Endothelial cell of umbilical vein (primary cell): ENCODE results near the gene ABAT. TPM values are rescaled to one million over a fixed set of nuclear protein-coding genes. Genes with fewer than 3 reads are reported as not detected.

ENCODE experiments used
- BruUV-seq: library from RNA; stranded (reverse); fragments of 400-500 nt; replicated peaks from 2 replicates; lab custom pipeline; 2021; lab: Mats Ljungman, UMichigan
- CTCF ChIA-PET: fragments of 300-600, 350-600 bp; sonication (Branson Sonifier 250); formaldehyde crosslinking; loops from one replicate; lab custom pipeline; 2021; ENCODE audit warnings: antibody characterized with exemption, inconsistent platforms; lab: Charles Lee
- POLR2A ChIA-PET: fragments of 300-600, 350-600 bp; sonication (Branson Sonifier 250); formaldehyde crosslinking; loops from one replicate; lab custom pipeline; 2021; ENCODE audit warnings: antibody characterized with exemption, inconsistent platforms; lab: Charles Lee
- DNase-seq: peaks from one replicate; pipeline ENCODE4 v3.0.0-alpha.2; 2011; ENCODE audit warnings: low read depth, low spot score
- FAIRE-seq: peaks from 2 replicates; lab custom pipeline; 2011; peaks lifted over from hg19 to GRCh38; lab: Jason Lieb, UNC
- H2AFZ ChIP-seq: 2 replicates; pipeline ENCODE4 v1.6.0; 2012; ENCODE audit warnings: low read depth, low read length, control low read depth, inconsistent platforms
- H3K27ac ChIP-seq: 2 replicates; pipeline ENCODE4 v1.5.1; 2011; ENCODE audit warnings: low read depth, mild to moderate bottlenecking, control low read depth, low read length, moderate library complexity; ENCODE audit not compliant: insufficient read depth
- H3K27me3 ChIP-seq, 2 experiments: 2 replicates each; pipeline versions ENCODE4 v1.6.0 to v1.6.1; 2011; ENCODE audit warnings: low read length in 2 of 2, mixed read lengths in 1 of 2; ENCODE audit not compliant: control insufficient read depth in 2 of 2, insufficient read depth in 2 of 2
- H3K36me3 ChIP-seq, 2 experiments: 2 replicates in 1 of 2; 3 replicates in 1 of 2; pipeline ENCODE4 v1.5.1; 2011; ENCODE audit warnings: low read length in 2 of 2, mild to moderate bottlenecking in 1 of 2, moderate library complexity in 1 of 2; ENCODE audit not compliant: control insufficient read depth in 2 of 2, insufficient read depth in 2 of 2; ENCODE audit errors: extremely low read depth in 1 of 2
- H3K4me1 ChIP-seq: 3 replicates; pipeline ENCODE4 v1.5.1; 2011; ENCODE audit warnings: mild to moderate bottlenecking, low read length; ENCODE audit not compliant: control insufficient read depth, insufficient read depth; ENCODE audit errors: extremely low read depth
- H3K4me2 ChIP-seq: 2 replicates; pipeline ENCODE4 v1.6.1; 2011; ENCODE audit warnings: low read length, control low read depth, mixed read lengths; ENCODE audit not compliant: insufficient read depth
- H3K4me3 ChIP-seq, 3 experiments: fragments of 200-600 bp in 1 of 3; sonication (generic), shearing (Covaris generic) in 1 of 3; replicated peaks in 1 of 3; 2 replicates each; pipeline ENCODE4 v1.5.1; 2011 to 2016; ENCODE audit warnings: control low read depth in 3 of 3, low read length in 3 of 3, mild to moderate bottlenecking in 2 of 3, inconsistent platforms in 1 of 3, low read depth in 1 of 3, moderate library complexity in 1 of 3; ENCODE audit not compliant: insufficient read depth in 1 of 3
- H3K79me2 ChIP-seq: 2 replicates; pipeline ENCODE4 v1.6.0; 2012; ENCODE audit warnings: low read length, inconsistent platforms; ENCODE audit not compliant: control insufficient read depth, insufficient read depth
- H3K9ac ChIP-seq: replicated peaks from 2 replicates; pipeline ENCODE3; 2011; ENCODE audit warnings: low read length, control low read depth; ENCODE audit not compliant: insufficient read depth; ENCODE audit errors: extremely low read depth
- H3K9me1 ChIP-seq: replicated peaks from 3 replicates; pipeline ENCODE4 v1.6.0; 2011; ENCODE audit warnings: mild to moderate bottlenecking, low read length; ENCODE audit not compliant: control insufficient read depth, insufficient read depth; ENCODE audit errors: extremely low read depth
- H3K9me3 ChIP-seq: replicated peaks from 2 replicates; pipeline ENCODE4 v1.5.1; 2012; ENCODE audit warnings: low read length, inconsistent platforms; ENCODE audit not compliant: control insufficient read depth, insufficient read depth
- H4K20me1 ChIP-seq: replicated peaks from 2 replicates; pipeline ENCODE3; 2011; ENCODE audit warnings: mild to moderate bottlenecking, low read length; ENCODE audit not compliant: control insufficient read depth, insufficient read depth; ENCODE audit errors: extremely low read depth
- CTCF ChIP-seq, 2 donors: IDR thresholded peaks; 1 replicate in 1 of 2; 2 replicates in 1 of 2; pipeline ENCODE4 v1.5.1; 2011; ENCODE audit warnings: low read length in 2 of 2, mild to moderate bottlenecking in 2 of 2, moderate library complexity in 2 of 2, control low read depth in 1 of 2, inconsistent platforms in 1 of 2, low read depth in 1 of 2; ENCODE audit not compliant: insufficient read depth in 1 of 2; ENCODE audit errors: extremely low read depth in 1 of 2
- EZH2 ChIP-seq: IDR thresholded peaks from 2 replicates; pipeline ENCODE4 v1.6.1; 2012; ENCODE audit warnings: borderline replicate concordance, low read depth, mild to moderate bottlenecking, moderate library complexity, low read length, inconsistent platforms; ENCODE audit not compliant: severe bottlenecking
- FOS ChIP-seq: IDR thresholded peaks from 2 replicates; pipeline ENCODE4 v1.6.1; 2011; ENCODE audit warnings: mild to moderate bottlenecking, low read length, moderate library complexity, borderline replicate concordance; ENCODE audit not compliant: insufficient read depth
- GATA2 ChIP-seq: IDR thresholded peaks from 2 replicates; pipeline ENCODE4 v1.7.0; 2011; ENCODE audit warnings: low read depth, mild to moderate bottlenecking, moderate library complexity, mixed read lengths, low read length; ENCODE audit not compliant: insufficient read length, insufficient read depth
- JUN ChIP-seq: IDR thresholded peaks from 2 replicates; pipeline ENCODE4 v1.6.1; 2011; ENCODE audit warnings: borderline replicate concordance, low read depth; ENCODE audit not compliant: insufficient read length, insufficient read depth
- MYC ChIP-seq: IDR thresholded peaks from one replicate; pipeline ENCODE4 v1.6.1; 2011; ENCODE audit warnings: mild to moderate bottlenecking, low read depth, low read length
- POLR2A ChIP-seq: IDR thresholded peaks from 2 replicates; pipeline ENCODE4 v1.6.1; 2012; ENCODE audit warnings: low read depth, mild to moderate bottlenecking, control low read depth, low read length
- POLR2AphosphoS5 ChIP-seq: IDR thresholded peaks from 2 replicates; pipeline ENCODE4 v1.6.1; 2012; ENCODE audit warnings: low read depth, mild to moderate bottlenecking, control low read depth, low read length, moderate library complexity; ENCODE audit not compliant: insufficient read depth
- dilution Hi-C: fragments of 300-500 bp; cut with MboI; formaldehyde crosslinking; loops from one replicate; pipeline ENCODE4 v1.15.0; 2019; ENCODE audit warnings: low sequenced_read_pairs; ENCODE audit not compliant: extremely low pct_ligation_motif_present
- intact Hi-C: fragments of 100-400 bp; cut with micrococcal nuclease; formaldehyde crosslinking; loops from one replicate; pipeline ENCODE4 v1.10.0; 2022
- polyA plus RNA-seq, 4 experiments: library from polyadenylated mRNA; depleted of rRNA in 3 of 4; stranded (reverse) in 3 of 4; unstranded in 1 of 4; fragments of >200 nt; gene quantifications; 2 replicates each; pipeline versions ENCODE4 v1.2.1 to v1.2.3, GENCODE V29; 2011 to 2012; ENCODE audit warnings: missing spikeins in 1 of 4
- total RNA-seq: library from RNA; stranded (reverse); gene quantifications from 2 replicates; pipeline ENCODE4 v1.2.3, GENCODE V29; 2021
- TF ChIP-seq, protein P1 (sequence below): IDR thresholded peaks from 2 replicates; pipeline ENCODE4 v1.6.1; 2011; ENCODE audit not compliant: insufficient read depth, insufficient read length

Gene ABAT
- total and polyA plus RNA-seq, 2 donors (not counting 3 experiments of a cell fraction or from before 2014, with no cell fraction given), result 1.3 to 1.4 TPM

DNA sequence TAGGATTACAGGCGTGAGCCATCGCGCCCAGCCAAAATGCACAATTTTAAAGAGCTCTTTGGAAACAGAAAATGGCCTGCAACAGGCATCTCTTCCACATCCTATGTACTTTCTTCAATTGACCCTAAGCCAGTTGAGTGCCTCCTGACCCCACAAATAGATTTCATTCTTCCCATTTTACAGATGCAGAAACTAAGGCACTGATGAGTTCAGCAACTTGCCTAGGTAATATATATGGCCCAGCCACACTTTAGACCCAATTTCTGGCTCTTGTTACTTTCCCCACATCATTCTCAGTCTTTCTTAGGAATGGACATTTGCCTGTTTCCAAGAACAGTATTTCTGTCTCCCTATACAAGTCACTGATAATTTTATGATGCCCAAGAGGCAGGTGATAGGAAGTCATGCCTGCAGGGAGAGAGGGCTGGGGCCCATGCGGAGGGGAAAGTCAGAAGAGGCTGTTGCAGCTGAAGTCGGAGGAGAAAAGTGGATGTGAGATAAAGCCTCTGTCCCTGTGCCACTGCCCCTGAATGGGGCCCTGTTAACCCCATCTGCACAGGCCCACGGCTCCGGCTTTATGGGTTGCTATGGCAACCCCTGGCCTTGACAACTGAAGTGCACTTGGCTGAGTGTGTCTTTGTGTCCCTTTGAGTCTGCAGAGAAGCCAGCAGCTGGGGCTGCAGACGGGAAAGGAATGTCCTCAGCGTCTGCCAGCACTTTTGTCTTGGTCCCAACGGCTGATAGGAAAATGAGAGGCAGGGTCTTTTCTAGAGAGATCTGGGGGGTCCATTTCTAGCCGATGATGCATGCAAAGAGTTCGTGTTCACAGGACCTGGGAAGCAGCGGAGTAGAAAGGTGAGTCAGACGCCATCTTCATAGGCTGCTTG, 45.9 kb downstream of the ABAT start:
- no peaks in the 10 kb centered on the region for H3K9me3 ChIP-seq
- ChIA-PET CTCF (interaction anchor here (1.4 kb wide), 1 partner anchor 12 kb away, joined by 3 read pairs; no protein-coding TSS in a partner anchor), POLR2A (no interaction called here)
- TF ChIP-seq POLR2AphosphoS5 (no peak), POLR2A (no peak)
- TF ChIP-seq, protein P1, sequence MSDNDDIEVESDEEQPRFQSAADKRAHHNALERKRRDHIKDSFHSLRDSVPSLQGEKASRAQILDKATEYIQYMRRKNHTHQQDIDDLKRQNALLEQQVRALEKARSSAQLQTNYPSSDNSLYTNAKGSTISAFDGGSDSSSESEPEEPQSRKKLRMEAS, result no peak
- no peaks in the 10 kb centered on the region for H3K79me2 ChIP-seq
- no peaks in the 10 kb centered on the region for H3K36me3 ChIP-seq
- dilution Hi-C loops (no loop called here), intact Hi-C loops (no loop called here)
- no TSS peak for BruUV-seq
- DNase-seq (no peak), FAIRE-seq (no peak)
- no peak overlapping the region for H3K27ac ChIP-seq
- no peak overlapping the region for H2AFZ ChIP-seq
- H3K27me3 ChIP-seq, result no peaks in the 10 kb centered on the region
- H3K4me1 ChIP-seq, result no peaks in the 10 kb centered on the region
- no peak overlapping the region for H3K9ac ChIP-seq
- no peak overlapping the region for H3K4me3 ChIP-seq
- no peaks in the 10 kb centered on the region for H3K9me1 ChIP-seq
- no peak overlapping the region for H3K4me2 ChIP-seq
- no peaks in the 10 kb centered on the region for H4K20me1 ChIP-seq

DNA sequence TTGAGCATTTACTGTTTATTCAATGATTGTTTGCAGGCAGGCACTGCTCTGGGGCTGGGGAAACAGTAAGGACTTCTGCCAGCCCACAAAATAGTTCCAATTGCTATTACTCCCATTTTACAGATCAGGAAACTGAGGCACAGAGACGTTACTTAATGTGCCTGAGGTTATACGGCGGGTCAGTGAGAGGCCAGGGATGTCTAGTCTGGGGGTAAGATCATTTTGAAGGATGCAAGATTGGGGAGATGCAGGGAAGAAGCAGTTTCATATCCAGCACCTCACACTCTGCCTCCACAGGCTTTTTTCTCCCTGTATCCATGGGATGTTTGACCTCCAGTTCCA, 46.5 kb downstream of the ABAT start:
- FAIRE-seq (no peak), DNase-seq (no peak)
- Histone ChIP-seq H3K27me3 (no peaks in the 10 kb centered on the region), H3K9me1 (no peaks in the 10 kb centered on the region), H3K27ac (no peak overlapping the region), H3K36me3 (no peaks in the 10 kb centered on the region), H2AFZ (no peak overlapping the region), H3K79me2 (no peaks in the 10 kb centered on the region), H3K9ac (no peak overlapping the region), H3K4me3 (no peak overlapping the region), H3K4me2 (no peak overlapping the region), H4K20me1 (no peaks in the 10 kb centered on the region), H3K4me1 (no peaks in the 10 kb centered on the region), H3K9me3 (no peaks in the 10 kb centered on the region)
- BruUV-seq, result no TSS peak
- intact Hi-C loops, result no loop called here
- dilution Hi-C loops, result no loop called here
- TF ChIP-seq POLR2AphosphoS5 (no peak), GATA2 (no peak), JUN (no peak), EZH2 (no peak), FOS (no peak), POLR2A (no peak), CTCF (IDR thresholded peaks at IDR 0.05; ENCODE audit: extremely low read depth in 1 of 2, insufficient read depth in 1 of 2, low read depth in 1 of 2, low read length in 2 of 2) (no peak), MYC (no peak)
- TF ChIP-seq, protein P1, result no peak
- POLR2A ChIA-PET, result no interaction called here
- CTCF ChIA-PET, result no interaction called here
